Measurements from ENCODE around the gene COPB1. TPM values are rescaled to one million over a fixed set of nuclear protein-coding genes. Genes with fewer than 3 reads are reported as not detected.

Gene COPB1
- total and polyA plus RNA-seq, 2 of the 8 experiments (the other 6 are each of a cell fraction or from before 2014, with no cell fraction given) = 28.7 to 72.1 TPM

DNA sequence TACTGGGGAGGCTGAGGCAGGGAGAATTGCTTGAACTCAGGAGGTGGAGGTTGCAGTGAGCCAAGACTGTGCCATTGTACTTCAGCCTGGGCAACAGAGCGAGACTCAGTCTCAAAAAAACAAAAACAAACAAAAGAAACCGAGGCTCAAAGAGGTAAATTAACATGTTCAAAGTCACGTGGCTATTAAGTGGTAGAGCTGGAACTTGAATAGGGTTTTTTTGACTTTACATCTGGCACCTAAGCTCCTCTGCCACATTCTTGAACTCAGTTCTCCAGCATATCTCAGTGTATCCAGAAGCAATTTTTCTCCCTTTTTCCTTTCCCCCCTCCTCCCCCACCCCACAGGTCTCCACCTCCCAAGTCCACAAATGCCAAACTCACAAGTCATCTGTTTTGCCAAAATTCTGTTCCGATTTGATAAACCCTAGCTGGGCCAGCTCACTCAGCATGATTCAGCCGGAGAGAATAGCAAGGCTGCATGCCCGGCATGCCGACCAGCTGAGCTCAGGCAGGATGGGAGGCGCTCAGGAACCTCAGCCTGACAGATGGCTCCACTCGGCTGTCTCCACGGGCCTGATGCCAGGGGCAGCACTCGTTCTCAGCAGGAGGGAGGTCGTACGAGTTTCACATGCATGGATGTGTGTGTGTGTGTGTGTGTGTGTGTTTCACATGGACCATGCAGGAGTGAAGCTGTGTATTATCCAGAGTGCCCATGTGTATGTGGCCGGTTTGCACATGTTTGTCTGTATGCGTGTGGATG, 77.4 kb downstream of the COPB1 start (continued):
- no peak for TF ChIP-seq EGR1 (IDR thresholded peaks at IDR 0.05; ENCODE audit: borderline replicate concordance, low read depth, low read length)
- no peak for TF ChIP-seq EP300 (IDR thresholded peaks at IDR 0.05; ENCODE audit: borderline replicate concordance in 1 of 2, low read depth in 2 of 2, low read length in 2 of 2)
- no peak for TF ChIP-seq TBP (IDR thresholded peaks at IDR 0.05; ENCODE audit: low read depth, low read length)
- TF ChIP-seq NANOG (IDR thresholded peaks at IDR 0.05; ENCODE audit: insufficient read depth, low read depth, low read length, poor library complexity, severe bottlenecking) = peak; percentile 63
- TF ChIP-seq JUN (IDR thresholded peaks at IDR 0.05; ENCODE audit: low read depth, low read length) = peak; percentile 84
- TF ChIP-seq, protein P1, sequence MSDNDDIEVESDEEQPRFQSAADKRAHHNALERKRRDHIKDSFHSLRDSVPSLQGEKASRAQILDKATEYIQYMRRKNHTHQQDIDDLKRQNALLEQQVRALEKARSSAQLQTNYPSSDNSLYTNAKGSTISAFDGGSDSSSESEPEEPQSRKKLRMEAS (IDR thresholded peaks at IDR 0.05) = peak; percentile 86
- TF ChIP-seq CREB1 (IDR thresholded peaks at IDR 0.05) = no peak
- no peak for TF ChIP-seq ZNF274 (IDR thresholded peaks at IDR 0.05; ENCODE audit: borderline replicate concordance, extremely low read depth, low read length)
- no peak for TF ChIP-seq SRF (IDR thresholded peaks at IDR 0.05; ENCODE audit: low read depth, low read length)
- no peak for TF ChIP-seq GABPA (IDR thresholded peaks at IDR 0.05; ENCODE audit: borderline replicate concordance, insufficient read depth, low read length)
- TF ChIP-seq ASH2L (IDR thresholded peaks at IDR 0.05; ENCODE audit: low read length) = no peak
- no peak for TF ChIP-seq GTF2F1 (IDR thresholded peaks at IDR 0.05; ENCODE audit: borderline replicate concordance, low read depth, low read length)
- no peak for TF ChIP-seq RFX5 (IDR thresholded peaks at IDR 0.05; ENCODE audit: borderline replicate concordance, low read depth, low read length)
- peak; percentile 85 to 94; a peak in 2 of 4 replicates for TF ChIP-seq SIN3A (conservative IDR thresholded peaks at IDR 0.05 in 1 of 2, IDR thresholded peaks at IDR 0.05 in 1 of 2; ENCODE audit: low read depth in 1 of 2, low read length in 2 of 2)
- no peak for TF ChIP-seq BACH1 (IDR thresholded peaks at IDR 0.05; ENCODE audit: low read length)
- TF ChIP-seq SIX5 (IDR thresholded peaks at IDR 0.05; ENCODE audit: low read depth, low read length) = no peak
- TF ChIP-seq, protein P2, sequence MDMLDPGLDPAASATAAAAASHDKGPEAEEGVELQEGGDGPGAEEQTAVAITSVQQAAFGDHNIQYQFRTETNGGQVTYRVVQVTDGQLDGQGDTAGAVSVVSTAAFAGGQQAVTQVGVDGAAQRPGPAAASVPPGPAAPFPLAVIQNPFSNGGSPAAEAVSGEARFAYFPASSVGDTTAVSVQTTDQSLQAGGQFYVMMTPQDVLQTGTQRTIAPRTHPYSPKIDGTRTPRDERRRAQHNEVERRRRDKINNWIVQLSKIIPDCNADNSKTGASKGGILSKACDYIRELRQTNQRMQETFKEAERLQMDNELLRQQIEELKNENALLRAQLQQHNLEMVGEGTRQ (IDR thresholded peaks at IDR 0.05; ENCODE audit: low read length) = no peak
- peak in 1 of 2 experiments; percentile 31; a peak in 1 of 4 replicates for TF ChIP-seq HDAC2 (IDR thresholded peaks at IDR 0.05; ENCODE audit: borderline replicate concordance in 1 of 2, low read depth in 2 of 2, low read length in 2 of 2)
- no peak for TF ChIP-seq SP2 (IDR thresholded peaks at IDR 0.05; ENCODE audit: low read length)
- TF ChIP-seq SUZ12 (IDR thresholded peaks at IDR 0.05; ENCODE audit: low read length) = no peak; the same call in 1 of the 2 replicates
- TF ChIP-seq, protein P3, sequence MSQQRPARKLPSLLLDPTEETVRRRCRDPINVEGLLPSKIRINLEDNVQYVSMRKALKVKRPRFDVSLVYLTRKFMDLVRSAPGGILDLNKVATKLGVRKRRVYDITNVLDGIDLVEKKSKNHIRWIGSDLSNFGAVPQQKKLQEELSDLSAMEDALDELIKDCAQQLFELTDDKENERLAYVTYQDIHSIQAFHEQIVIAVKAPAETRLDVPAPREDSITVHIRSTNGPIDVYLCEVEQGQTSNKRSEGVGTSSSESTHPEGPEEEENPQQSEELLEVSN (IDR thresholded peaks at IDR 0.05) = peak; percentile 27; the same call in 1 of the 2 replicates
- TF ChIP-seq BCL11A (IDR thresholded peaks at IDR 0.05; ENCODE audit: low read depth in 2 of 2, low read length in 2 of 2) = no peak

Data from H1 (cell line).